Measurements from ENCODE around the gene TLR1. TPM values are rescaled to one million over a fixed set of nuclear protein-coding genes. Genes with fewer than 3 reads are reported as not detected.

TLR1 gene
- total RNA-seq, 1 experiment from 2014 or later = not detected

- H3K4me3 Mint-ChIP-seq = no peak overlapping the region
- no peak overlapping the region for H3K27ac Mint-ChIP-seq
- no peaks in the 10 kb centered on the region for H4K20me1 ChIP-seq (ENCODE audit: control insufficient read depth, insufficient read depth, insufficient read length)
- H3K18ac ChIP-seq (ENCODE audit: insufficient read length, low read depth, low read length) = no peak overlapping the region
- no peak overlapping the region for H2BK5ac ChIP-seq (ENCODE audit: insufficient read length, low read length)
- no peak overlapping the region for H3K56ac ChIP-seq (ENCODE audit: insufficient read length, low read depth, low read length)
- H2BK12ac ChIP-seq (ENCODE audit: insufficient read length, low read depth, low read length) = no peak overlapping the region
- no peaks in the 10 kb centered on the region for H3K79me1 ChIP-seq (ENCODE audit: insufficient read depth, low read depth, low read length, poor library complexity, severe bottlenecking)
- no peaks in the 10 kb centered on the region for H3K4me1 Mint-ChIP-seq
- H3K4me2 ChIP-seq (ENCODE audit: insufficient read depth, insufficient read length, low read length) = no peak overlapping the region
- no peaks in the 10 kb centered on the region for H3K27me3 Mint-ChIP-seq (ENCODE audit: low read depth)
- no peaks in the 10 kb centered on the region for H3K79me2 ChIP-seq (ENCODE audit: insufficient read depth, low read length)
- H3K27me3 ChIP-seq (ENCODE audit: insufficient read depth, low read length) = no peaks in the 10 kb centered on the region
- TF ChIP-seq CTCF (conservative IDR thresholded peaks at IDR 0.05) = no peak
- no peak overlapping the region for H2BK120ac ChIP-seq (ENCODE audit: low read depth, low read length, poor library complexity, severe bottlenecking)
- no peak overlapping the region for H2AK5ac ChIP-seq (ENCODE audit: insufficient read length, low read length)
- H4K5ac ChIP-seq (ENCODE audit: insufficient read length, low read depth, low read length) = no peak overlapping the region
- no peak overlapping the region for H4K8ac ChIP-seq (replicated peaks; ENCODE audit: insufficient read length, low read depth, low read length)
- no peak overlapping the region for H2BK20ac ChIP-seq (ENCODE audit: low read depth, low read length, poor library complexity, severe bottlenecking)
- DNase-seq = no peak
- no peak overlapping the region for H2AFZ ChIP-seq (ENCODE audit: low read length)
- H3K23ac ChIP-seq (ENCODE audit: insufficient read length, low read depth, low read length) = no peak overlapping the region
- H4K91ac ChIP-seq (ENCODE audit: insufficient read length, low read depth, low read length) = no peak overlapping the region
- no peak overlapping the region for H3T11ph ChIP-seq (ENCODE audit: low read length)
- no peak overlapping the region for H3K27ac ChIP-seq (ENCODE audit: insufficient read length, low read depth, low read length)
- H3K36me3 Mint-ChIP-seq (ENCODE audit: insufficient read depth in 1 of 3, low read depth in 3 of 3) = no peaks in the 10 kb centered on the region
- H3K4me1 ChIP-seq (ENCODE audit: insufficient read depth, low read length) = no peaks in the 10 kb centered on the region
- no peak overlapping the region for H3K4ac ChIP-seq (ENCODE audit: low read depth, low read length)
- no peaks in the 10 kb centered on the region; a peak in 1 of 5 replicates for H3K9me3 Mint-ChIP-seq
- H3K14ac ChIP-seq (ENCODE audit: insufficient read depth, low read length) = no peak overlapping the region
- H3K23me2 ChIP-seq (ENCODE audit: insufficient read length, low read depth, low read length, poor library complexity, severe bottlenecking) = no peaks in the 10 kb centered on the region
- whole genome bisulfite sequencing (ENCODE audit: extremely low coverage, insufficient read length, low lambda C conversion rate) = no CpG with 5 or more reads among the region's 8 CpGs
- H2BK15ac ChIP-seq (ENCODE audit: low read depth, low read length) = no peak overlapping the region
- no peak overlapping the region for H3K9ac ChIP-seq (ENCODE audit: extremely low read depth, insufficient read length, low read length)
- H3K9me3 ChIP-seq (ENCODE audit: control insufficient read depth, low read depth, low read length) = no peaks in the 10 kb centered on the region
Measured at GRCh38 chr4:38785901-38786402, 18.6 kb downstream of the TLR1 start.
